ENCODE results near the gene LZTS2. TPM values are rescaled to one million over a fixed set of nuclear protein-coding genes. Genes with fewer than 3 reads are reported as not detected.

Gene LZTS2
- total RNA-seq, 4 donors from 2014 or later = 81.4 to 134 (median 98.7) TPM

DNA sequence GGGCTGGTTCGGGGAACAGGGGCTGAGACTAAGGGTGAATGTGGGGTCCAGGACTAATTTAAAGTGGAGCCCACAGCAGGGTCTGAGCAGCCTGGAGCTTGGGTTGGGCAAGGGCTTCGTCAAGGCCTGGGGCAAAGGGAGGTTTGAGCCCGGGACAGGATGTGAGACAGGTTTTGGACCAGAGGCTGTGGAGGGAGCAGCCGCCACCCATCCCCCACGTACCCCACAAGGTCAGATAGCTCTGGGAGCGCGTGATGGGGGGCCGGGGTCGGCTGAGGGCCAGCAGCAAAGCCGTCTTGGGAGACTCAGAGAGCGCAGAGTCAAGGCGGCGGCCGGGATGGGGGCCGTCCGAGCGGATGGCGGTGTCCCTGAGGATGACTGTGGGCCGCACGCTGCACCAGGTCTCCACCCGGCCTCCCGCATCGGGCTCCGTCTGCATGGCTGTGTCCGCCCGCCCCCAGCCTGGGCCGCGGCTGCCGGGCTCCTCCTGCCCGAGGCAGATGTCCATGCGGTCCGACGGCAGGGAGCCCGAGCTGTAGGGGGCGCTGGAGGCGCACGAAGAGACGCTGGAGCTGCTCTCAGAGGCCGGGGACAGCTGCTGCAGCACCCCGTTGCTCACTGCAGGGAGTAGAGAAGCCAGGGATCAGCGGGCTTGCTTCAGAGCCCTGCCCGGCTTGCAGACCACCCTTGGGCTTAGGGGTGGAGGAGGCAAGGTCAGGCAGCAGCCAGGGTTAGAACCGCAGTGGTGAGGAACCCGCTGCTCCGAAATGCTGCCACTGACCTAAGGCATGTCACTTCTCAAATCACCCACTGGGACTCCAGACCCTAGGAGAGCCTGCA lies 19.2 kb downstream of the LZTS2 start:
- WGBS, 2 donors = 22% methylated on average over 28 to 43 of the region's 45 CpGs
- DNase-seq (ENCODE audit: low spot score in 2 of 2) = peak; percentile 66 to 80
- Histone ChIP-seq H3K27ac (peak overlapping the region in 2 of 4 donors; percentile 19 to 41), H3K27me3 (peaks cover 0 to 12% of the 10 kb centered on the region in 2 donors), H3K9me3 (no peaks in the 10 kb centered on the region), H3K36me3 (no peaks in the 10 kb centered on the region), H3K4me3 (no peak overlapping the region), H3K4me1 (peaks cover 0 to 20% (median 17%) of the 10 kb centered on the region in 4 donors)
- no peak for TF ChIP-seq POLR2A (IDR thresholded peaks at IDR 0.05)
- TF ChIP-seq, protein P1, sequence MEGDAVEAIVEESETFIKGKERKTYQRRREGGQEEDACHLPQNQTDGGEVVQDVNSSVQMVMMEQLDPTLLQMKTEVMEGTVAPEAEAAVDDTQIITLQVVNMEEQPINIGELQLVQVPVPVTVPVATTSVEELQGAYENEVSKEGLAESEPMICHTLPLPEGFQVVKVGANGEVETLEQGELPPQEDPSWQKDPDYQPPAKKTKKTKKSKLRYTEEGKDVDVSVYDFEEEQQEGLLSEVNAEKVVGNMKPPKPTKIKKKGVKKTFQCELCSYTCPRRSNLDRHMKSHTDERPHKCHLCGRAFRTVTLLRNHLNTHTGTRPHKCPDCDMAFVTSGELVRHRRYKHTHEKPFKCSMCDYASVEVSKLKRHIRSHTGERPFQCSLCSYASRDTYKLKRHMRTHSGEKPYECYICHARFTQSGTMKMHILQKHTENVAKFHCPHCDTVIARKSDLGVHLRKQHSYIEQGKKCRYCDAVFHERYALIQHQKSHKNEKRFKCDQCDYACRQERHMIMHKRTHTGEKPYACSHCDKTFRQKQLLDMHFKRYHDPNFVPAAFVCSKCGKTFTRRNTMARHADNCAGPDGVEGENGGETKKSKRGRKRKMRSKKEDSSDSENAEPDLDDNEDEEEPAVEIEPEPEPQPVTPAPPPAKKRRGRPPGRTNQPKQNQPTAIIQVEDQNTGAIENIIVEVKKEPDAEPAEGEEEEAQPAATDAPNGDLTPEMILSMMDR (IDR thresholded peaks at IDR 0.05) = peak; percentile 53 to 75 (median 71)

DNA sequence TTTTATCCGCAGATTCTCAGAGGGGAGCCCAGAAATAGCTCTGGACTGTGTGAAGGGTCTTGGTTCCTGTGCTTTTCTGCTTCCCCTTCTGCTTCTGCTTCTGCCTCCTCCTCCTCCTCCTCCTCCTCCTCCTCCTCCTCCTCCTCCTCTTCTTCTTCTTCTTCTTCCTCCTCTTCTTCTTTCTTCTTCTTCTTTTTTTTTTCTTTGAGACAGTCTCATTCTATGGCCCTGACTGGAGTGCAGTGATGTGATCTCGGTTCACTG lies 19.8 kb downstream of the LZTS2 start:
- 41 to 46% methylated on average over 2 of the region's 2 CpGs for WGBS, 2 donors
- peaks cover 0 to 12% of the 10 kb centered on the region in 2 donors for H3K27me3 ChIP-seq
- no peak for TF ChIP-seq POLR2A (IDR thresholded peaks at IDR 0.05)
- no peak for TF ChIP-seq EP300 (IDR thresholded peaks at IDR 0.05)
- H3K27ac ChIP-seq = no peak overlapping the region
- no peaks in the 10 kb centered on the region for H3K36me3 ChIP-seq
- H3K4me3 ChIP-seq = no peak overlapping the region
- H3K9me3 ChIP-seq = no peaks in the 10 kb centered on the region
- DNase-seq (ENCODE audit: low spot score in 2 of 2) = no peak
- H3K4me1 ChIP-seq = peaks cover 0 to 14% (median 12%) of the 10 kb centered on the region in 4 donors

GRCh38 chr10:101020427-101021075 lies 20.9 kb downstream of the LZTS2 start:
- H3K4me1 ChIP-seq = peaks cover 0 to 12% (median 10%) of the 10 kb centered on the region in 4 donors
- peaks cover 0 to 12% of the 10 kb centered on the region in 2 donors for H3K27me3 ChIP-seq
- no peaks in the 10 kb centered on the region for H3K36me3 ChIP-seq
- H3K4me3 ChIP-seq = no peak overlapping the region
- no peak overlapping the region for H3K27ac ChIP-seq
- H3K9me3 ChIP-seq = no peaks in the 10 kb centered on the region
- no peak for DNase-seq (ENCODE audit: low spot score in 2 of 2)
- WGBS, 2 donors = 78 to 83% methylated on average over 10 of the region's 10 CpGs
- TF ChIP-seq EP300 (IDR thresholded peaks at IDR 0.05) = no peak
- TF ChIP-seq, protein P1 (IDR thresholded peaks at IDR 0.05) = no peak
- no peak for TF ChIP-seq POLR2A (IDR thresholded peaks at IDR 0.05)

DNA sequence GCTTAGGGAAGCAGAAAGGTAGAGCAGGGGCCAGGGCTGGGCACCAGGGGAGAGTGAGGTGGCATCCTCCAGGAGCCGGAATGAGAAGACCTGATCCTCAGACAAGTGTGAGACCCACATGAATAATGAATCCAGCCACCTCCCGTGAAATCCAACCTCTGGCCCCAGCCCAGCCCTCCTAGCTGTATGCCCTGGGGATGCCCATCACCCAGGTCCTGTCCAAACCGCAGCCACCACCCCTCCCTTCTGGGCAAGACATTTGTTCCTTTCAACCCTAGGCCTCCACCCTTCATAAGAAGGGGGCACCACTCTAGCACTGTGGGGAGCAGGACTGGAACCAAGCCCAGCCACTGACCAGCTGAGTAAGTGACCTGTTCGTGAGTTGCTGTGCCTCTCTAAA lies 21.6 kb downstream of the LZTS2 start:
- TF ChIP-seq, protein P1 (IDR thresholded peaks at IDR 0.05) = no peak
- TF ChIP-seq EP300 (IDR thresholded peaks at IDR 0.05) (no peak), POLR2A (IDR thresholded peaks at IDR 0.05) (no peak)
- H3K27me3 ChIP-seq = peaks cover 0 to 12% of the 10 kb centered on the region in 2 donors
- no peak for DNase-seq (ENCODE audit: low spot score in 2 of 2)
- H3K9me3 ChIP-seq = no peaks in the 10 kb centered on the region
- peaks cover 0 to 12% (median 10%) of the 10 kb centered on the region in 4 donors for H3K4me1 ChIP-seq
- H3K27ac ChIP-seq = no peak overlapping the region
- H3K4me3 ChIP-seq = no peak overlapping the region
- H3K36me3 ChIP-seq = no peaks in the 10 kb centered on the region
- WGBS, 2 donors = 87 to 90% methylated on average over 4 of the region's 4 CpGs

- no peak overlapping the region for H3K4me3 ChIP-seq
- no peaks in the 10 kb centered on the region for H3K9me3 ChIP-seq
- peaks cover 0 to 12% (median 10%) of the 10 kb centered on the region in 4 donors for H3K4me1 ChIP-seq
- WGBS, 2 donors = 84 to 86% methylated on average over 11 of the region's 11 CpGs
- no peaks in the 10 kb centered on the region for H3K36me3 ChIP-seq
- H3K27me3 ChIP-seq = peaks cover 0 to 12% of the 10 kb centered on the region in 2 donors
- no peak for DNase-seq (ENCODE audit: low spot score in 2 of 2)
- no peak overlapping the region for H3K27ac ChIP-seq
- TF ChIP-seq EP300 (IDR thresholded peaks at IDR 0.05) (no peak), POLR2A (IDR thresholded peaks at IDR 0.05) (no peak)
- TF ChIP-seq, protein P1 (IDR thresholded peaks at IDR 0.05) = no peak
Observed at GRCh38 chr10:101021692-101022251, 22.2 kb downstream of the LZTS2 start.

Measured in tibial nerve (tissue), 4 donors.